Left lung (tissue), 10 donors: Measurements from ENCODE around the gene DDX31. TPM values are rescaled to one million over a fixed set of nuclear protein-coding genes. Genes with fewer than 3 reads are reported as not detected.
A peak's percentile ranks its signal among the peaks of the same experiment; 100 is the strongest.

ENCODE experiments used
- ATAC-seq: fragments of 200-7000 bp; cut with Tn5 transposase; one replicate; pipeline ENCODE4 v1.9.1; 2020; ENCODE audit warnings: moderate library complexity
- DNase-seq, 4 donors: peaks; one replicate each; pipeline ENCODE4 v3.0.0-alpha.2; 2013 to 2020
- H3K27ac ChIP-seq, 2 donors: fragments of 200-600 bp; sonication (generic) in 1 of 2; one replicate each; pipeline versions ENCODE4 v1.5.0 to v1.8.0; 2020 to 2021
- H3K27me3 ChIP-seq, 2 donors: fragments of 200-600 bp; sonication (generic) in 1 of 2; one replicate each; pipeline versions ENCODE4 v1.5.0 to v1.8.0; 2020 to 2021
- H3K36me3 ChIP-seq, 2 donors: fragments of 200-600 bp; sonication (generic) in 1 of 2; one replicate each; pipeline versions ENCODE4 v1.5.0 to v1.8.0; 2020 to 2021
- H3K4me1 ChIP-seq, 2 donors: fragments of 200-600 bp; one replicate each; pipeline ENCODE4 v1.8.0; 2021
- H3K4me3 ChIP-seq, 2 donors: fragments of 200-600 bp; sonication (generic) in 1 of 2; one replicate each; pipeline versions ENCODE4 v1.5.0 to v1.8.0; 2020 to 2021; ENCODE audit warnings: mild to moderate bottlenecking in 1 of 2
- H3K9me3 ChIP-seq, 2 donors: fragments of 200-600 bp; sonication (generic) in 1 of 2; one replicate each; pipeline versions ENCODE4 v1.5.0 to v1.8.0; 2020 to 2021
- CTCF ChIP-seq, 2 donors: fragments of 200-600 bp; sonication (generic) in 1 of 2; IDR thresholded peaks; one replicate each; pipeline versions ENCODE4 v1.5.0 to v1.8.0; 2021; ENCODE audit warnings: antibody characterized with exemption in 2 of 2
- intact Hi-C, 2 donors: fragments of 100-400 bp; cut with DNase I; formaldehyde crosslinking; loops; one replicate each; pipeline versions ENCODE4 v1.11.2 to v1.14.2; 2022
- polyA plus RNA-seq, 6 donors: library from polyadenylated mRNA; unstranded; fragments of 120-200 nt; gene quantifications; one replicate each; pipeline ENCODE4 v1.2.1, GENCODE V29; 2013; ENCODE audit not compliant: insufficient read length in 6 of 6
- total RNA-seq, 2 donors: library from RNA; stranded (reverse); fragmentation: NEBNext Ultra II Directional; extraction: Animal tissue kit (Norgen Biotek cat#: 25700); gene quantifications; one replicate each; pipeline ENCODE4 v1.2.1, GENCODE V29; 2021
- donor health status: DM: no; HTN: yes; CAD: no.
- donor health status: DM: no; HTN: no; CAD: no.

Gene DDX31
- total and polyA plus RNA-seq, 8 donors = 12.0 to 16.5 (median 14.9) TPM

- peaks cover 0 to 38% of the 10 kb centered on the region in 2 donors for H3K36me3 ChIP-seq
- H3K27ac ChIP-seq = no peak overlapping the region
- peaks cover 9 to 19% of the 10 kb centered on the region in 2 donors for H3K4me1 ChIP-seq
- DNase-seq (no peak), ATAC-seq (no peak)
- TF ChIP-seq CTCF (IDR thresholded peaks at IDR 0.05) = no peak
- intact Hi-C loops = no loop called here
- H3K9me3 ChIP-seq = no peaks in the 10 kb centered on the region
- H3K27me3 ChIP-seq = no peaks in the 10 kb centered on the region
- no peak overlapping the region for H3K4me3 ChIP-seq
Observed at GRCh38 chr9:132677976-132678375, 8.2 kb upstream of the DDX31 start.

- Histone ChIP-seq H3K4me3 (no peak overlapping the region), H3K27ac (no peak overlapping the region), H3K9me3 (no peaks in the 10 kb centered on the region), H3K4me1 (peaks cover 20 to 41% of the 10 kb centered on the region in 2 donors), H3K36me3 (peaks cover 0 to 18% of the 10 kb centered on the region in 2 donors), H3K27me3 (no peaks in the 10 kb centered on the region)
- DNase-seq (no peak), ATAC-seq (no peak)
- no peak for TF ChIP-seq CTCF (IDR thresholded peaks at IDR 0.05)
- intact Hi-C loops = no loop called here
Observed at GRCh38 chr9:132674485-132674884, 4.7 kb upstream of the DDX31 start.

- H3K27me3 ChIP-seq = no peaks in the 10 kb centered on the region
- ATAC-seq (no peak), DNase-seq (peak in 1 of 4 donors; percentile 21)
- H3K36me3 ChIP-seq = peaks cover 0 to 7% of the 10 kb centered on the region in 2 donors
- H3K9me3 ChIP-seq = no peaks in the 10 kb centered on the region
- intact Hi-C loops = no loop called here
- peaks cover 20 to 50% of the 10 kb centered on the region in 2 donors for H3K4me1 ChIP-seq
- TF ChIP-seq CTCF (IDR thresholded peaks at IDR 0.05) = no peak
- H3K4me3 ChIP-seq = no peak overlapping the region
- no peak overlapping the region for H3K27ac ChIP-seq
Observed at GRCh38 chr9:132673355-132673754, 3.6 kb upstream of the DDX31 start.

- H3K36me3 ChIP-seq = no peaks in the 10 kb centered on the region
- no peak for TF ChIP-seq CTCF (IDR thresholded peaks at IDR 0.05)
- no peaks in the 10 kb centered on the region for H3K27me3 ChIP-seq
- ATAC-seq = no peak
- intact Hi-C loops = no loop called here
- H3K9me3 ChIP-seq = no peaks in the 10 kb centered on the region
- peaks cover 20 to 60% of the 10 kb centered on the region in 2 donors for H3K4me1 ChIP-seq
- no peak overlapping the region for H3K27ac ChIP-seq
- peak overlapping the region in 1 of 2 donors; percentile 83 for H3K4me3 ChIP-seq
- DNase-seq = no peak
Observed at GRCh38 chr9:132672413-132672690, 2.6 kb upstream of the DDX31 start.

GRCh38 chr9:132671620-132672412 lies 2.0 kb upstream of the DDX31 start:
- H3K27me3 ChIP-seq = no peaks in the 10 kb centered on the region
- no peak for ATAC-seq
- intact Hi-C loops = no loop called here
- no peak for TF ChIP-seq CTCF (IDR thresholded peaks at IDR 0.05)
- H3K9me3 ChIP-seq = no peaks in the 10 kb centered on the region
- no peak overlapping the region for H3K27ac ChIP-seq
- no peak for DNase-seq
- H3K4me1 ChIP-seq = peaks cover 20 to 60% of the 10 kb centered on the region in 2 donors
- no peaks in the 10 kb centered on the region for H3K36me3 ChIP-seq
- peak overlapping the region; percentile 83 to 93 for H3K4me3 ChIP-seq
